Erythroblast (primary cell): ENCODE measurements around the gene CHD2.
"Not testable (repeated sequence)": the region's sequence is repeated elsewhere in the genome, so short reads cannot be mapped to it uniquely, and the experiment has no call there.

Source experiments
- DNase-seq, 2 experiments: peaks; one replicate each; lab custom pipeline; 2025; lab: John Stamatoyannopoulos, UW
- GATA1 ChIP-seq: IDR thresholded peaks from 2 replicates; pipeline ENCODE4 v1.6.1; 2011; ENCODE audit warnings: low read depth, mild to moderate bottlenecking, control low read depth, low read length, moderate library complexity
- POLR2A ChIP-seq: IDR thresholded peaks from 2 replicates; pipeline ENCODE4 v1.6.1; 2011; ENCODE audit warnings: mild to moderate bottlenecking, low read length

The CHD2 gene

DNA sequence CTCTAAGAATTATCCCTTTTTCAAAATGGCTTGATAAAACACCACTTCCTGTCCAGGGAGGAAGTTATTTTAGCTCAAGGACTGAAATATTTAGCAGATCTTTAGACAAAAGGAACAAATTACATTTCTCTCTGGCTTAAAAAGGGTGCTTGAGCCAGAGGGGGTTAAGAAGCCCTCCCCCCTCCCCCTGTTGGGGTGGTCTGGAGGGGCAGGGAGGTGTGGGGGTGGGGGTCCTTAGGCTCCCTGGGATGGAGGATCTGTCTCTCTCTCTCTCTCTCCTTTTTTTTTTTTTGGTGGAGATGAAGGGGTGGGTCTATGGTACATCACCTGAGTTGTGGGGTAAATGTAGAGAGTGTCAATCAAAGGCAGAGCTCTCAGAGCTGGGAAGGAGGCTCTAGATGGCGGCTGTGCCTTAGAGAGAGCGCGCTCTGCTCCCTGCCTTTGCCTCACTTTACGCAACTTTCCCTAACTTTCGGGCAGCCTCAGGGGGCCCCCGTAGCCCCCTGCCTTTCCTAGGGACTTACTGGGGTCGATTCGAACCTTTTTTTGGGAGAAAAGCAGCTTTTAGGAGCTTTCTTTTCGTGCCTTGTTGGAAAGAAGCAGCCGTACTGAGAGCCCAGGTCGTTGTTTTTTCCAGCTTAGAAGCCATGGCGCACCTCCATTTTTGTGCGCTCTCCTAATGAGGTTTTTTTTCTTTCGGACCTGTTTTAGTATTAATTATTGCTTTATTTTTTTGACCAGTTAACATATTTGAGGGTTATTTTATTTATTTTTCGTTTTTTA, at the start of gene CHD2:
CHD2 (plus strand) TSS at position 377 of the 783 bp plus-strand sequence. CDS start 914 bp downstream, outside the sequence.
- TF ChIP-seq GATA1 = no peak
- peak; percentile 99 for TF ChIP-seq POLR2A
- peak; percentile 86 to 90 for DNase-seq

DNA sequence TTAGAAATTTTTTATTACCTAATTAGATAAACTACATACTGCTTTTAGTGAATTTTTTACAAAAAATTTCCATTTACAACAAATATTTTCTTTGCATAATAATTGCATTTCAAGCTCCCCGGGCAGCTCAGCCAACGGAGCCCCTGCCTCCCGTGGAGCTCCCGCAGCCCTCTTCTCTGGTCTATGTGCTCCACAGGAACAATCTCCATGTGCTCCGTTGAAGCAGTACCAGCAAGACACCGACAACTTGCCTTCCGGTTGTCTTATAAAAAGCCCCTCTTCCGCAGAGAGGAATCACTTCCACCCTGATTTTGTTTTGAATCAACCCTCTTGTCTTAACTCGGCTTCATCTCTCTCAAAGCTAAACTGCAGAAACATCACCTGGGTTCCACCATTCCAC, 46.9 kb upstream of the CHD2 start:
- TF ChIP-seq GATA1 = no peak
- DNase-seq = no peak

DNA sequence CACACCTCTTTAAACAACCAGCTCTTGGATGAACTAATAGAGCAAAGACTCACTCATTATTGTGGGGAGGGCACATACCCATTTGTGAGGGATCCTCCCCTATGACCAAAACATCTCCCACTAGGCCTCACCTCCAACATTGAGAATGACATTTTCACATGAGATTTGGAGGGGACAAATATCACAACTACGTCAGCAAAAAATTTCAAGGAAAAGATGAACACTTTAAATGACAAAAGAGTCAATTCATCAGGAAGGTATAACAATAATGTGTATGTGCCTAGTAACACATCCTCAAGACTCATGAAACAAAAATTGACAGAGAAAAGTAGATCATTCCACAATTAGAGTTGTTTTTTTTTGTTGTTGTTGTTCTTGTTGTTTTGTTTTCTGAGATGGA, 38.4 kb upstream of the CHD2 start:
- TF ChIP-seq GATA1 = no peak
- TF ChIP-seq POLR2A = no peak
- DNase-seq = no peak

DNA sequence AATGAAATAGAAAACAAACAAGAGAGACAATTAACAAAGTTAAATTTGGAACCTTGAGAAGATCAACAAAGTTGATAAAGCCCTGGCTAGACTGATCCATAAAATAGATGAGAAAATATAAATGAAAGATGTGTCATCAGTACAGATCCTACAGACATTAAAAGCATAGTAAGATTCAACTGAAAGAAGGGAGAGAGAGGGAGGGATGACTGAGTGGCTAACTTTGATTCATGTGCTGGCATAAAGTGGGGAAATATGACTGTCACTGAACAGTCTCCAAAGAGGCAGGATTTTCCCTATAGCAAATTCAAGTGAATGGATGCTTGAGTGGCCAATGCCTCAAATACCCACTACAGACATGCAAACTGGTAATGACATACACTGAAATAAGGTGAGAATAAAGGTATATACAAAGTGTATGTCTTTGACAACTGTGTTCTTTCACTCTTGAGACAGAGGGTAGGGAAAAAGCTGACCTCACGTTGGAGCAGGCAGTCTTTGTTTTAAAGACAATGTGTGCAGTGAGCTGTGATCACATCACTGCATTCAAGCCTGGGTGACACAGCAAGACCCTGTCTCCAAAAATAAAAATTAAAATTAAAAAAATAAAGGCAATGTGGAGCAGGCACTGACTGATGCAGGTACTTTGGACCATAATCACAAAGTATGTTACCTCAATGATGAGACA, 35.9 kb upstream of the CHD2 start:
- no peak for TF ChIP-seq GATA1
- no peak for TF ChIP-seq POLR2A
- no peak for DNase-seq

DNA sequence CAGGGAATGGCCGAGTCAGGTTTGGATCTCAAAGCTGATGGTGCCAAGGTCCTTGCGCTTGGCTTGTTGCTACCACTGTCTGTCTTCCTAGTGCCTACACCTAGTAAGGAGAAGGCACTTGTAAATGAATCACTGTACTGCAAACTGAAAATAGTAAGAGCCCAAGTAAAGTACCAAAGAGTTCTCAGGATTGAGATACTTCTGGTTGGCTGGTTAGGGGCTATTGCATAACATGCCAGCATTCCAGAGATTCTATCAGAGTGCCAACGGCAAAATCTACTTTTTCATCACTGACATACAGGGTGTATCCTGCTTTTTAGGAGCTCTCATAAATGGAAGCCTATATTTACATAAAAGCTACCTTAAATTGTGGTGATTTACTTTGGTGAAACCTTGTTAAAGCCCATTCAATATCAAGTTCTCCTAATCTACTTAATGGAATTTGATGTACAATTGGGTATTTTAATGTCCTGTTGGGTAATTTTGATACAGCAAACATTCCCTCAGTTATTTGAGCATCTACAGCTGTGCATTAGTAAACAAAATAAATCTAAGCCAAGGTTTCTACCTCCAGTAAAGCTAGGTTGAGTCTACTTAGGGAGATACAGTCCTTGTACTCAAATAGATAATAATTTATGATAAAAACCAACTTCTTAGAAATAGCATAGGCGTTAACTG, 30.7 kb upstream of the CHD2 start:
- DNase-seq = no peak
- TF ChIP-seq POLR2A (no peak), GATA1 (no peak)

DNA sequence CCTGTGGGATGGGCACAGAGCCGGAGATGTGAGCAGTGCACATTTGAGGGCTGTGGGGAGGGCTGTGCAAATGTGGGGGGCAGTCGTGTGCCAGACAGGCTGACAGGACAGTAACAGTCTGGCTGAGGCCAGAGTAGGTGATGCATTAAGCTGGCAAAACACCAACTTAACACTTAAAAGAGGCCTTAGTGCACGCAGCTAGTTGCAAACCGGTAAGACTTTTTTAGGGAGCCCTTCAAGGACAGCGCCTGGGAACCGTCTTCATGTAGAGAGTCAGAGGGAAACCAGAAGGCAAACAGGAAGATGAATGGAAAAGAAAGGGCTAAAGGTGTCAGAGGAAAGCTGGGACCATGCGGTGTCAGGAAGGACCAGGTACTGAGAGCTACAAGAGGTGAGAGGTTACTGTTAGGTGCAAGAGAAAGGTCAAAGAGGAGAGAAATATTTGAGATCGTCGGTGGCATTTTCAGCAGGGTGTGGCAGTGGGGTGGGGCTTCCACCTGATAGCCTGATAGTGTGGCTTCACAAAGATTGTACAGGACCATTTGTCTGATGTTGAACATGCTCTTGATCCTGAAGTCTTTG, 30.0 kb upstream of the CHD2 start:
- TF ChIP-seq POLR2A (no peak), GATA1 (no peak)
- DNase-seq = peak; percentile 58 to 59

DNA sequence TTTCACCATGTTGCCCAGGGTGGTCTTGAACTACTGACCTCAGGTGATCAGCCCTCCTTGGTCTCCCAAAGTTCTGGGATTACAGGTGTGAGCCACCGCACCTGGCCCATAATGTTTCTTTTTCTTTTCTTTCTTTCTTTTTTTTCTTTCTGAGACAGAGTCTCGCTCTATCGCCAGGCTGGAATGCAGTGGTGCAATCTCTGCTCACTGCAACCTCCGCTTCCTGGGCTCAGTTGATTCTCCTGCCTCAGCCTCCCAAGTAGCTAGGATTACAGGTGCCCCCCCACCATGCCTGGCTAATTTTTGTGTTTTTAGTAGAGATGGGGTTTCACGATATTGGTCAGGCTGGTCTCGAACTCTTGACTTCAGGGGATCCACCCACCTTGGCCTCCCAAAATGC, 27.2 kb upstream of the CHD2 start:
- DNase-seq = not testable (repeated sequence)

DNA sequence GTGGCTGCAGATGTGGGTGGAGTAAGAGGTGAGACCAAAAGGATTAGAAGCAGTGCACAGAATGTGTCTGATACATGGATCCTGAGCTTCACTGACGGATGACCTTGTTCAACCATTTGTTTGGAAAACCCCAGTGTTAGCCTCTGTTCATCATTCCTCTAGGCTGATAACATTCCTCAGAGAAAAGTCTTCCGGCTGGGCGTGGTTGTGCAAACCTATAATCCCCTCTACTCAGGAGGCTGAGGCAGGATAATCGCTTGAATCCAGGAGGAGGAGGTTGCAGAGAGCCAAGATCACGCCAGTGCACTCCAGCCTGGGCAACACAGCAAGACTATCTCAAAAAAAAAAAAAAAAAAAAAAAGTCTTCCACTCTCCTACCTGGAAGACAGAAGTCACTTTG, 23.1 kb upstream of the CHD2 start:
- DNase-seq = no peak

DNA sequence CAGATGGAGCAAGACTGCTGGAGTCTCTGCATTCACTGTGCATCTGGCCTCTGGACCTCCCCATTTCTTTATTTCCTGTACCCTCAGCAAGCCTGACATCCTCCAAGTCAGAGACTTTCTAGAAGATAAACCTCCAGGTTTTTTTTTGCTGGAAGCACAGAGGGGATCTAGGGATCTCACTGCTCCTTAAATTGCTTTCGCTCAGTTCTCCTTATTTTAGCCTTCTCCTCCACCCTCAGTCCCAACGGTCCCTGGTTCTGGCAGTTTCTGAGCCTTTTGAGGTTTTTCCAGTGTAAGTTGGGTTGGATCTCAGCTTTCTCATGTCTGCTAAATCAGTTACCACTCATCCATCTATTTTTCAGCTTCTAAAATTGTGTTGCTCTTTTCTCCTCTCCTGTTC, 22.7 kb upstream of the CHD2 start:
- no peak for DNase-seq

More for the DNA sequence above, 23.1 kb upstream of the CHD2 start:
- TF ChIP-seq POLR2A (no peak), GATA1 (no peak)

DNA sequence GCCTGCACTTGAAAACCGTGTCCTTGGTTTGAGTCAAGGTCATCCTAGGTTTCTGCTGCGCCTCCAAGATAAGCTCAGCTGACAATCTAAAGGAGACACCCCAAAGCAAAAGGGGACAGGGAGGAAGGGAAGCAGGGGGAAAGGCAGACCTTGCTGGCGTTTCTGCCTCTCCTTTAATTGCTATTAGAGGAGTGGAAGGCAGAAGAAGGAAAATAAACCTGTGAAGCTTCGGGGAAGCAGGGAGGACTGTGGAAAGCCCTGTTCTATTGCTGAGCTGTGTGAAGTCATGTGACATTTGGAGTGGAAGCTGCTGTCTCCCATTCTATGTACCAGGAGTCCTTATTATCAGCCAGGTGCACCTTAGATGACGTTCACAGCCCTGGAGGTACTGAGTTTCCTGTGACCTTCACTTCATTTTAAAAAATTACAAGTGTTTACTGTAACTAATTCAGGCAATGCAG, 21.5 kb upstream of the CHD2 start:
- TF ChIP-seq GATA1 = peak; percentile 50
- peak; percentile 52 for TF ChIP-seq POLR2A
- peak; percentile 86 to 91 for DNase-seq

More for the DNA sequence above, 22.7 kb upstream of the CHD2 start:
- TF ChIP-seq GATA1 (no peak), POLR2A (no peak)

DNA sequence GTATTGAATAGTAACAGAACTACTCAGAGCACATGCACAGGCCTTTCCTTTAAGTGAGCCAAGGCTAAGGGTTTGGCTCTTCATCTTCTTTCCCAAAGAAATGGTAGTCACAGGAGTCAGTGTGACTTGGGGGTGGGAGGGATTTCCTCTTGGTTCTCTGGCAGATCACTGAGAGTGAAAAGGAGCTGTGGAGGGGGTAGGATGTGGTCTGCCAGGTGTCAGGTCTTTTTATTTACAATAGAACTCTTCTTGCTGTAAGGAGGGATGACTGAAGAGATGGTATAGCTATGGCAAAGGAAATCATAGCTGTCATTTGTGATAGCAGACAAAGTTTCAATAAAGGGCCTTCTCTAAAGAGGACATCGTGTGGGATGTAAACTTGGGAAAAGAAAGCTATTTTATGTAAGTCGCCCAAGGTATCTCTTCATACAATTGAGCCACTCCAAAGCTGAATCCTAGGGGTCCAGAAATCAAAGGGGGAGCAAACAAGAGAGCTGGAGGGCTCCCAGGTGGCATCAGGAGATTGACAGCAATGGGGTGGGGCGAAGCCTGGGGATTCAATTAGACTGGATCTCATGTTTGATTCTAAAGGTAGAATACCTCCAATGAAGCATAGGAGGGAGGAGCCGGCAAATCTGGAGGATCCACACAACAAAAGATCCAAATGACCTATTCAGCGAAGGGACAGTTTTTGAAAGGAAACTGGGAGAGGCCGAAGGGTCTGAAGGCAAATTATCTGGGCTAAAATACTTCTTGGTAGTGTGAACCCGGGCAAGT, 20.0 kb upstream of the CHD2 start:
- no peak for DNase-seq
- TF ChIP-seq GATA1 = no peak
- no peak for TF ChIP-seq POLR2A

DNA sequence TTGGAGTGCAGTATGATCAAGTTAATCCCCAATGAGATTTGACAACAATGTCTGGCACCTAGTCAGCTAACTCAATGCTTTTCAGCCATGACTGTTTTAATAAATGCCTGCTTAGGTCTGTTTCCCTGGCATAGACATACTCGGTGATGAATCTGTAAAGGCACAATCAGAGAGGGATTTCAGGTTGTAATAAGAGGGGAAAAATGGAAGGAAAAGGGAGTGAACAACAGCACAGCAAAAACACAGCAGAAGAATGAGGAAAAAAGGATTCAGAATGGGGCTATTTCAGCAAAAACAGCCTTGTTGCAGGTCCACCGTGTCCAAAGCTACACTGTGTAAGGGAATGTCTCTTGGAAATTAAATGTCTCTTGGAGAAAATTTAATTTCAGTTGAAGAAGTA, 19.3 kb upstream of the CHD2 start:
- DNase-seq = no peak
- TF ChIP-seq GATA1 = no peak
- TF ChIP-seq POLR2A = no peak

DNA sequence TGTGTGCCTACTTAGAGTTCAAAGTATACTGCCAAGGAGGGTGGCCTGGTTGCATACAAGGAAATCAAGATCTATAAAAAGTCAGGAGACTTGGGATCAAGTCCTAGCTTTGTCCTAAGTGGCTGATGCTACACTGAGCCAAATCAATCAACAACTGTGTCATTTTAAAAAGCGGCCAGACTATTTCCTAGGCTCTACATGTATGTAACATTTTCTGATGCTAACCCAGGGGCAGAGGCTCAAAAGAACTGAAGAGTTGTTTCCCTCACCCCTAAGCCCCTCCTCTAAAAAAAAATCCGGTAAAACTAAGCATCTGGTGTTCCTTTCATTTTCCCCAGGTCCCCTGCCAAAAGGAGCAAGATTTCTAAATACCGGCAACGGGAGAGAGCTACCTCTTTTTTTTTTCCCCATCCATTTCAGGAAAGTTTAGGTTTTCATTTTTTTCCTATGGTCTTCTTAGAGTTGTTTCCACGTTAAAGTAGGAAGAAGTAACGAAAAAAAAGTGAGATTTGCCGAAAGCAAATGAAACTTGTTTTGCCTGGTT, 18.8 kb upstream of the CHD2 start:
- TF ChIP-seq GATA1 (no peak), POLR2A (no peak)
- DNase-seq = no peak
